GM19023 (cell line): ENCODE measurements around the gene NCBP1.
"Not testable (repeated sequence)": the region's sequence is repeated elsewhere in the genome, so short reads cannot be mapped to it uniquely, and the experiment has no call there.

Source experiments
- ATAC-seq: cut with Tn5 transposase; IDR thresholded peaks from one replicate; pipeline ENCODE4 v1.9.1; 2021; ENCODE audit warnings: mild to moderate bottlenecking, moderate library complexity; ENCODE audit not compliant: unreplicated experiment

NCBP1 gene

DNA sequence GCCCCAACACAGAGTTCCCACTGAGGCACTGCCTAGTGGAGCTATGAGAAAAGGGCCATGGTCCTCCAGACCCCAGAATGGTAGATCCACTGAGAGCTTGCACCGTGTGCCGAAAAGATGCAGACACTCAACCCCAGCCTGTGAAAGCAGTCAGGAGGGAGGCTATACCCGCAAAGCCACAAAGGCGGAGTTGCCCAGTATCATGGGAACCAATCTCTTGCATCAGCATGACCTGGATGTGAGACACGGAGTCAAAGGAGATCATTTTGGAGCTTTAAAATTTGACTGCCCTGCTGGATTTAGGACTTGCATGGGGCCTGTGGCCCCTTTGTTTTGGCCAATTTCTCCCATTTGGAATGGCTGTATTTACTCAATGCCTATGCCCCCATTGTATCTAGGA lies 11.1 kb upstream of the NCBP1 start:
- ATAC-seq = not testable (repeated sequence)

DNA sequence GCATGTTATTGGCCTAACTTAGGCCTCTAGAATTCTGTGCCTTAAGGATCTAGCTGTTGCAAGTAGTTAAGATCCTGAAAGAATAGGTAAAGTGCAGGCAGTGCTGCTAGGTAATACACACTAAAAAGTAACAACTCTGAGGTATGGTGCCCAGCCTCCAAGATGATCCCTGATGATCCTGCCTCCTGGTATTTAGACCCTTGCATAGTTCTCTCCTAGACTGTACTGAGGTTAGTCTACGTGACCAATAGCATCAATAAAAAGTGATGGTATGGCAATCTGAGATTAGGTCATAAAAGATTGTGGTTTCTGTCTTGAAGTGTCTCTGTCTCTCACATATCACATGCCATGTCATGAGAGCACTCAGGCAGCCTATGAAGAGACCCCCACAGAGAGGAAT lies 9.7 kb upstream of the NCBP1 start:
- ATAC-seq = no peak

DNA sequence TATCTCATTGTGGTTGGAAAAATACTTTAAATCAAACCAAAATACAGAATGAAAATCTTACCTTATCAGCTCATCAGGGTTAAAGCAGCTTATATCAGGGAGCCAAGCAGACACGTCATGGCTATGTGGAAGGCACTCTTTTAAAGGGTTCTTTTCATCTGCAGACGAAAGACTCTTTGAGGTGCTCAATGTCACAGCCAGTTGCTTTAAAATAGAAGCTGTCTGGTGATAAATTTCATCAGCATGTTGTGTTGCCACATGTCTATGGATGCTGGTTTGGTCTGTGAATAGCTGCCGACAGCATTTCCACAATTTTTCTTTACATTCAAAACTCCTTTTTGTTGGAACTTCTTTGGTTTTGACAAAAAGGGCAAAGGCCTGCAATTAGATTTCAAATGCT lies 8.0 kb upstream of the NCBP1 start:
- ATAC-seq = no peak

DNA sequence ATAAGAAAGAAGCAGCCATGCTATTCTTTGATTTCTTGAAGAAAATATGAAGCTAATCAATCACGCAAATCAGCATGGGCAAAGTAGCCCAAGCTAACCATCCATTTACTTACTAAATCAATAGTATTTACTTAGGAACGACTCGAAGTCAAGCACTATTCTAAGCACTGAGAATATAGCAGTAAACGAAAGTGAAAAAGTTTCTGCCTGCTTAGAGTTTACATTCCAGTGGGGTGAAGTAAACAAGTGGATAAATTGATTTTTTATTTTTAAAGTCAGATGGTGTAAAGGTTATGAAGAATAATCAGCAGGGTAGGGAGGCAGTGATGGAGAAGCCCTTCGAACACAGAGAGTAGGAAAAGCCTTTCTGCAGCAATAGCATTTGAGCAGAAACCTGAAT lies 6.0 kb upstream of the NCBP1 start:
- no peak for ATAC-seq

DNA sequence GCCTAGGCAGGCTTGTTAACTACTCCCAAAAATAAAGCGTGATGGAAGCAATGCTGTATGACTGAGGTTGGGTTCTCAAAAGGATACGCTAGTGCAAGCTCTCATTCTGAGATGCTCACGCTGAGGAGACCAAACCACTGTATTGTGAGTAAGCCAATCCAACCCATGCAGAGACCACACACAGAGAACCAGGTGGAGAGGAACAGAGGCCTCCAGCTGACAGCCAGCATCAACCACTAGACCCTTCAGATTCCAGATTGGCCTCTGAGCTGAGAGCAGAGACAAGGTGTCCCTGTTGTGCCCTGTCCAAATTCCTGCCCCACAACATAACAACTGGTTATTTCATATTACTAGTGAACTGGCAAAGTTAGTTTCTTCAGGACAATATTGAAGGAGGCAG lies 5.0 kb upstream of the NCBP1 start:
- ATAC-seq = no peak

DNA sequence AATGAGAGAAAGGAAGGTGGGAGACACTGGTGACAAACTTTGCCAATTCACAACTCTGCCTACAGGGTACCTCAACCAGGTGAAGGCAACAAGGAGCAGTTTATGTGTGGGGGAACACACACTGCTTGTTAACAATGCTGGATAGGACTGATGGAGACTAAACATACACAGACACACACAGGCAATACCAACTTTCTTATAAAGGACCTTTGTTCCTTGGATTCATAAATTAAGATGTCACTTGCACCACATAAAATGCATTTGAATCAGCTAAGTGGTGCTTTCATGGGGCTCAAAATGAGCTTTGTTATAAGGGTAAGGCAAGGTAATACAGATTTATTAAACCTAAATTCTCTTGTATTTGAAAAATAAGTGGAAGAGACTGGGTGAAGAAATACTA lies 4.5 kb upstream of the NCBP1 start:
- ATAC-seq = no peak

DNA sequence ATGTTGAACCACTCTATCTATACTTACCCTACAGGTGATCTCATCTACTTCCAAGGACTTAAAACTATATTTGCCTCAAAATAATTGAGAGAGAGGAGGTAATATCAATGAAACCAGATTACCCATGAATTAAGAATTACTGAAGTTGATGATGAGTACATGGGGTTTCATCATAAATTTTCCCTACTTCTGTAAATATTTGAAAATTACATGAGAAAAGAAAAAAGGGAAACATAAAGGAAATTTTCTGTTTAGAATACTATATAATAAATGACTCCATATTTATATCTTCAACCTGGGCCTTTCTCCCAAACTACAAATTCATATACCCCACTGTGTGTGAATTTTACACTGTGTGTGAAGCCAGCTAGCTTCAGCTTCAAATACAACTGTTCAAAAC lies 3.0 kb upstream of the NCBP1 start:
- ATAC-seq = no peak

DNA sequence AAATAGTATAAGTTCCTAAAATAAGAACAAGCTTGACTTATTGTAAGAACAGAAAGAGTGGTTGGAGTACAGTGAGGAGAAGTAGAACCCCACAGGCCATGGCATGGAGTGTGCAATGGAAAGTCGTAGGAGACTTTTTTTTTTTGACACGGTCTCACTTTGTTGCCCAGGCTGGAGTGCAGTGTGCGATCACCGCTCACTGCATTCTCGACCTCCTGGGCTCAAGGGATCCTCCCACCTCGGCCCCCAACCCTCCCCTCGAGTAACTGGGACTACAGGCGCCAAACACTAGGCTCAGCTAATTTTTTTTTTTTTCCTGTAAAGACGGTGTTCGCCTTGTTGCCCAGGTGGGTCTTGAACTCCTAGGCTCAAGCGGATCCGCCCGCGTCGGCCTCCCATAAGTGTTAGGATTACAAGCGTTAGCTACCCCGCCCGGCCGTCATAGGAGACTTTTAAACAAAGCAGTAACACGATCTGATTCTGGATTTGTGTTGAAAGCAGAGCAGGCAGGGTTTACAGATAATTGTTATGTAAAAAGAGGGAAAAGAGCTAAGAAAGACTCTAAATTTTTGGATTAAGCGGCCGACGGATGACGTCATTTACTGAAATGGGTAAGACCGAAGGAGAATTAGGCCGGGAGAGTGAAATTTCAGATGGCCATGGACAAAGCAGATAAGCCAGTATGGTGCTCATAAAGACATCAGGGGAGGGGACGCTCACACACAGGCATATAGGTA lies 1.2 kb upstream of the NCBP1 start:
- peak; percentile 2 for ATAC-seq

DNA sequence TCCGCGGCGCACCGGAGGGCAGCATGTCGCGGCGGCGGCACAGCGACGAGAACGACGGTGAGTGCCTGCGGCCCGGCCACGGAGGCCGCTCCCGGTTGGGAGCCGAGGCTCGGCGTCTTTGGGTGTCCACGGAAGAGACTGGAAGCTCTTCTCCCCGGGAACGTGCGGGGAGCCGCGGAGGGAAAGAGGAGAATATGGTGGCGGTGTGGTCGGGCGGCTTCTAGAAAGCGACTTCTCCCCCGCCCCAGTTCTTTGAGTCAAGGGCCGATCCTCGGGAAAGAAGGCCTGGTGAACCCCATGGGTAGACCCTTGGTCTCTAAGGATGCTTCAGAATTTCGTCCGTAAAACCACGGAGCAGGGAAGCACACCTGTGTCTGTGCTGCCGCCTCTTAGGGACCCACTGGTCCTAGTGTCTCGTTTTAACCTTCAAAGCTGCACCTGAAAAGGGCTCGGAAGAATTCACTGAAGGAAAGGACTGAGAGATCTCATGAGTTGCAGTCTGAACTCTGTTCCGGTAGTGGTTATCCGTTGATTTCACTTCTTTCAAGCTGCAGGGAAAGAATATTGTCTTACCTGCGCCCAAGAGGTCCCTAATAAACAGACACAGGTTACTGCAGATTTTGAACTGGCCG lies 354 bp downstream of the NCBP1 start:
- no peak for ATAC-seq

DNA sequence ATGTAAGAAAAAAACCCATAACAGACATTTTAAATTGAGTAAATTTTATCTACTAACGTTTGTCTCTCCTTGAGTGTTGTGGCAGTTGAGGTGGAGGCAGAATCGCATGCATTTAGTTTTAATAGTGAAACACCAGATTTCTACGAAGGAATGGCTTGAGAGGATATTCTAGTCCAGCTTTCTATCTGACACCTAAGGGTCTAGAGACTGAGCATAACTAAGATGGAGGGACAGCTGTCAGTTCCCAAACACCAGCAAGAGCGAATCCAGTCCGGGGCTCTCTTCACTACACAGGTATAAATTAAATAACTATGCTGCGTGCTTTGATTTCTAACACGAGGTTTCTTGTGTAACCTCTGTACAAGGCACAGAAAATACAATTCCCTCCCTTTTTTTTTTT lies 1.4 kb downstream of the NCBP1 start:
- ATAC-seq = no peak

DNA sequence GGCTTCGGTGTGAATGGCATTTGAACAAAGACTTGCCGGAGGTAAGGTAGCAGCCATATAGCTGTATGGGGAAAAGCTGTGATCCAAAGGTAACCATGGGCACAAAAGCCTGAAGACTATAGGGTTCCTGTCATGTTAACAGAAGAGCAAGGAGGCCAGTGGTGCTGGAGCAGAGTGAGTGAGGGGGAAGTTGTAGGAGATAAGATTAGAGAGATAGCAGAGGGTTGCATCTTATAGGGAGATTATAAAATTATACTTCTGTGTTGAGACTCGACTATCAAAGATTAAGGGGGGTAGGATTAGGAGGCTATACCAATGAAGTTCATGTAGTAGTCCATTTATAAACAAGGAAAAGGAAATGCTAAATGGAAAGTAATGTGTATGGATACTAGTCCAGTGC lies 3.3 kb downstream of the NCBP1 start:
- ATAC-seq = no peak

DNA sequence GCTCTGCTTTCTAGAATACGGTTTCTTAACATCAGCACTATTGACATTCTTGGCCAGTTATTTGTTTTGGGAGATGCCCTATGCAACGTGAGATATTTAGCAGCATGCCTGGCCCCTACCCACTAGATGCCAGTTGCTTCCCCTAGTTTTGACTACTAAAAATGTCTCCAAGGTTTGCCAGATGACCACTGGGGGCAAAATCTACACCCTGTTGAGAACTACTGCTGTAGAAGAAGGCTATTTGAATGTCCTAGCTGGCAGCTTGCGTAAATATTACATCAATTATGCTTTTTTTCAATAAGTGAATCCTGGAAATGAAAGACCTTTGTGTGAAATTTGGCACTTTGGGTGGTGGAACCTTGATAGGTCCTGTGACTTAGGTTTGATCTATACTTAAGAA lies 5.0 kb downstream of the NCBP1 start:
- no peak for ATAC-seq

DNA sequence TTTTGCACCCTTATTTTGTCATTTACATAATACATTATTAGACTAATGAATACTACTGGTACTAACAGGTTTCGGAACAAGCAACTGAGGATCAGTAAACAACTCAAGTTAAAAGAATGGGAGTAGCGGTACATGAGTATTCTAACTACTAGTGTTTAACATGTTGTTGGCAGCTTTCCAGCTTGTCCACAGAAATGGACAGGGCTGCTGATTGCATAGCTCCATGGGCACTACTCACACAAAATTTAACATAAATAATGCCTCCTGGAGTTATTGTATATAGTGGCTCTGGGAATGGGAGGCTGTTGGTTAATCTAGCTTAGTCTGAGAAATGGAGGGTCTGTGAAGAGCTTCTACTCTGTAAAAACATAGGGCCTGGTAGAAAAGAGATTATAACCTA lies 6.7 kb downstream of the NCBP1 start:
- ATAC-seq = no peak

DNA sequence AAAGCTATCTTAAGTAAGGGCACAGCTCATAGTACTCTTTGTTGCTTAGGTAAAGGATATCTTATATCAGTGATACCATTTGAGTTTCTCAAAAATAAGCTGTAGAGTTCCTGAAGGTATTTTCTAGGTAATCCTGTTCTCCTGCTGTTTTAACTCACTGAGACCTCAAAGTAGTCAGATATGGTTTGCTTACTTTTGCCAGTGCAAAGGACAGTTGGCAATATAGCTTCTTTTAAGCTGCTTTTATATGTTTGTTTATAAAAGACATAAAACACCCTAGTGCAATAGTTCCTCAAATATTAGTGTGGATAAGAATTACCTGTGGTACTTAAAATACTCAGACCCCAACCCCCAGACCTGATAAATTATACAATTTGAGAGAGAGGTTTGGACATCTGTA lies 12.1 kb downstream of the NCBP1 start:
- no peak for ATAC-seq

DNA sequence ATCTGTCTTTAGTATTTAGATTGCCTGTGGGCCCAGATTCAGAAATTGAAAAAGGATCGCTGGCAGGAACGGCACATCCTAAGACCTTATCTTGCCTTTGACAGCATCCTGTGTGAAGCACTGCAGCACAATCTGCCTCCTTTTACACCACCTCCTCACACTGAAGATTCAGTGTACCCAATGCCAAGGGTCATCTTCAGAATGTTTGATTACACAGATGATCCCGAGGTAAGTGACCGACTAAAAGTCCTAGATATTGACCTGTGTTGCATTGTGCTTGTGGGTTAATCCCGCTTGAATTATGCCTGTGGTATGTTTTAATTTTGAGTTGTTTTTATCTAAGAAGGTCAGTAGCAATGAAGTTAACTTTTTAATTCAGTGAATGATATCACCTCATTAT lies 14.4 kb downstream of the NCBP1 start:
- ATAC-seq = no peak

DNA sequence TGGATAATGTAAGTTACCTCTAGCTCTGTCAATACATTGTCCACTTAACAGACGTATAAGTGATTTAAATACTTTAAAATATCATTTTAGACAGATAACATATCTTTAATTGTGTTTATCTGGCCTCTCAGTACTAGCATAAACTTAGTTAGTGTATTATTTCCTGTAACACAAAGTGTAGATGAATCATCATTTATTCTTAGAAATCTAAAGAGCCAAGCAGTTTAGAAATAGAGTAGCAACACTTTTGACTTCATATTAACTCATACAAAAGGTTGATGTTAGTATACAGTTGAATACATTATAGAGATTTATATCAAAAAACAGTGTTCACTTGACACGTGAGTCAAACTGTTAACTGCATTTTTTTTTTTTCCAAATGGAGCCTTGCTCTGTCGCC lies 18.0 kb downstream of the NCBP1 start:
- no peak for ATAC-seq

DNA sequence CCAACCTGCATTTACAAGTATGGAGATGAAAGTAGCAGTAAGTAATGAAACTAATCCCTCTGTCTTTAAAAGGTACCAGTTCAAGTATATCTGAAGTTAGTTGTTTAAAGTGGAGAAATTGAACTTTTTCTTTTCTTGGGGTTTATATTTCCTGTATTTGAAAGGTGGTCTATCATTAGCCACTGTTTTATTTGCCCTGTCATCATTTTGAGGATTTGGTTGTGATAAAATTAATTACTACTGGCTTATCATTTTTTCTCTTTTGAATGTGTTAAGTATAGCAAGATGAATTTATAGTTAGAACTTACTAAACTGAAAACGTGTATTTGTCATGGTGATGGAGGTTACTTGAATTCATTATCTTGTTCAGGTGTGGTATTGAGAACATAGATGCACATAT lies 25.1 kb downstream of the NCBP1 start:
- no peak for ATAC-seq

DNA sequence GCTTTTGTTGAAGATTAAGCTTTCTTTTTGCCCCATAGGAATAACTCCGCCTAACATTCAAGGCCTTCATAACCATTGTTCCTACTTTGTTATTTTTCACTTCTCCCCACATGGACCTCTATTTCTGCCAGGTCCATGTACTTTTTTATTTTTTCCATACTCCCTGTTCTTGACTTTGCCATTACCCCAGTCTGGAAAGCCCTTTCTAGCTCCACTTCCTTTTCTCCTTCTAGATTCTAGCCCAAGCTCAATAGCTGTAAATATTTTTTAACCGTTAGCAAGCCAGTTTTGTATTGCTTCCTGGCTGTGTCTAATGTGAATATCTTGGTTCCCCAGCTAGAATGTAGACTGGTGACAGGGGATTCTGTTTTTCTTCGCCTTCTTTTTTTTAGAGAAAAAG lies 26.1 kb downstream of the NCBP1 start:
- ATAC-seq = no peak

DNA sequence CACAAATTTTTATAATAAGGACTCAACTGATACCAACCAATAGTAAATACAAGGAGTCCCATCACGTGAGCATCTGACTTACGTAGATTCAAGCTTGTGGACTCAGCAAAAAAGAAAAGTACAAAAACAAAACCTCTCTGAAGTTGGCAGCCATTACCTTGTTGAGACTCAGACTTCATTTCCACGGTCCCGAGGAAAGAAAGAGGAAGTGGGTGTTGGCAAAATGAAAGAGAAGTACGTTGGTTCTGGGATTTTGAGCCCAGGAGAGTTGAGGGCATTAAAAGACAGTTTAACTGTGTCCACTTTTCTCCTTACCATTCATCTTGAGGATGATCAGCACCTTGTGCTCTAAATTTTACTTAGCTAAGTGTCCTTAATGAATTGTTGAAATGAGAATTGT lies 26.7 kb downstream of the NCBP1 start:
- ATAC-seq = no peak

DNA sequence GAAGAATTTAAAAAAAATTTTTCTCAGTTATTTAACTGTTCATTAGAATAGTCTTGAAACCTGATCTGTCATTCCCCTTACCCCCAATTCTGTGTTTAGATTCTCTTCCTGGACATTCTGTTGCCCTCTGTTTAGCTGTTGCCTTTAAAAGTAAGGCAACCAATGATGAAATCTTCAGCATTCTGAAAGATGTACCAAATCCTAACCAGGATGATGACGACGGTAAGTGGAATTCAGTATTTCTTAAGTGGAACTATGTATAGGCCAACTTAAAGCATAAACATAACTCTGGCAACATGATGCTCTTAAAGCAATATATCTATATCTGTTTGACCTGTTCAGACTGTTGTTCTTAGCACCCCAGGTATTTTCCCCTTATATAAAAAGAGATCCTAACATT lies 27.2 kb downstream of the NCBP1 start:
- no peak for ATAC-seq

DNA sequence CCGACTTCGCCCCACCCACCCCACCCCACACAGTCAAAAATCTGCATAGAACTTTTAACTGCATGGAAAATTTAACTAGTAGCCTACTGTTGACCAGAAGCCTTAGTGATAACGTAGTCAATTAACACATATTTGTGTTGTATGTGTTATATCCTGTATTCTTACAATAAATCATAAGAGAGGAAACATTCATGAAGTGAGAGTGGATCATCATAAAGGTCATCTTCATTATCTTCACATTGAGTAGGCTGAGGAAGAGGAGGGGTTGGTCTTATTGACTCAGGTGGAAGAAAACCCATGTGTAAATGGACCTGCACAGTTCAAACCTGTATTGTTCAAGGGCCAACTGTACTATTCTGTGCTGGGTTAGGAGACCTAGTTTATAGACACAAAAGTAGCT lies 32.1 kb downstream of the NCBP1 start:
- no peak for ATAC-seq

DNA sequence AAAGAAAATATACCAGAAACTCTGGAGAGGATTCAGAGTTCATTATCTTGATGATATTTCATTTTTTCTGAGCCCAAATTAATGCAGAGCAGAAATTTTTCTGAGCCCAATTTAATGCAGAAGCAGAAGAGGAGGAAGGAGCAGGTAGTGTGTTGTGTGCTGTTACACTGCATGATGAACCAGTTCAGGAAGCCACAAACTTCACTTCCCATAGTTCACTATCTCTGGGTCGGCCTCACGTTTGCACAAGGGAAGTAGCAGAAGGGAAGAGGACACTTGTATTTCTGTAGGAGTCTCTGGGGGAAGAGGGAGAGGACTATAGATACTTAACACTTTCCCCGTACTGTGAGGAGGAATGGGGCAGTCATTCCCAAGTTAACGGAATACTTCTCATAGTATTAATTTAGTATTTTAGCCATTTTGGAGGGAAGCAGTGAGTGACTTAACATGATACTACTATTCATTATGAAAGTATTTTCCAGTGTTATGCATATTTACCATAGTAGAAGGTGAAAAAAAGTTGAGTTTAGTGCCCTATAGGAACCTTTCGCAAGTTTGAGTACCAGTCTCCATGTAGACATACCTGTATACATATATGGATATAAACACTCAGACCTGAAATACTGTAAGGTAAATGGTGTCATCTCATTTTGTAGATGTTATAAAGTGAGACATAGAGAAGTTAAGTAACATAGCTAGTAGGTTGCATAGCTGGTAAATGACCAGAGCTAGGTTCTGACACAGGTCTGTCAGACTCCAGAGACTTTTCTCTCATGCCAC lies 33.5 kb downstream of the NCBP1 start:
- no peak for ATAC-seq
